HG03175 (cell line): ENCODE data around the gene CDCA3.
"Not testable (repeated sequence)": the region's sequence is repeated elsewhere in the genome, so short reads cannot be mapped to it uniquely, and the experiment has no call there.

Source experiments
- ATAC-seq: cut with Tn5 transposase; IDR thresholded peaks from one replicate; pipeline ENCODE4 v1.9.1; 2021; ENCODE audit warnings: mild to moderate bottlenecking, moderate library complexity; ENCODE audit not compliant: unreplicated experiment

The CDCA3 gene

GRCh38 chr12:6851153-6851920, at the start of gene CDCA3:
CDCA3 (minus strand) TSS chr12:6851286; CDS start chr12:6850952, 334 bp downstream.
- peak; percentile 59 for ATAC-seq

GRCh38 chr12:6899837-6900519, 48.9 kb upstream of the CDCA3 start:
- no peak for ATAC-seq

- no peak for ATAC-seq
Measured at GRCh38 chr12:6899427-6899826, 48.3 kb upstream of the CDCA3 start.

- ATAC-seq: no peak
Measured at GRCh38 chr12:6896846-6897435, 45.9 kb upstream of the CDCA3 start.

GRCh38 chr12:6894321-6894720, 43.2 kb upstream of the CDCA3 start:
- no peak for ATAC-seq

GRCh38 chr12:6892683-6893082, 41.6 kb upstream of the CDCA3 start:
- ATAC-seq: not testable (repeated sequence)

GRCh38 chr12:6891646-6892001, 40.5 kb upstream of the CDCA3 start:
- ATAC-seq: peak; percentile 4

- ATAC-seq: peak; percentile 93
Measured at GRCh38 chr12:6890789-6891645, 39.9 kb upstream of the CDCA3 start.

- not testable (repeated sequence) for ATAC-seq
Measured at GRCh38 chr12:6889775-6890573, 38.9 kb upstream of the CDCA3 start.

GRCh38 chr12:6888794-6889193, 37.7 kb upstream of the CDCA3 start:
- ATAC-seq: not testable (repeated sequence)

- ATAC-seq: no peak
Measured at GRCh38 chr12:6888360-6888759, 37.3 kb upstream of the CDCA3 start.

- no peak for ATAC-seq
Measured at GRCh38 chr12:6887460-6887859, 36.4 kb upstream of the CDCA3 start.

- not testable (repeated sequence) for ATAC-seq
Measured at GRCh38 chr12:6886206-6886999, 35.3 kb upstream of the CDCA3 start.

GRCh38 chr12:6884539-6884938, 33.5 kb upstream of the CDCA3 start:
- ATAC-seq: no peak

- no peak for ATAC-seq
Measured at GRCh38 chr12:6883683-6884082, 32.6 kb upstream of the CDCA3 start.

- ATAC-seq: no peak
Measured at GRCh38 chr12:6883252-6883651, 32.2 kb upstream of the CDCA3 start.

GRCh38 chr12:6879824-6880223, 28.7 kb upstream of the CDCA3 start:
- ATAC-seq: not testable (repeated sequence)

- ATAC-seq: not testable (repeated sequence)
Measured at GRCh38 chr12:6874015-6874368, 22.9 kb upstream of the CDCA3 start.
